OCI-LY7 (cell line): ENCODE data around the gene TNRC6C. TPM values are rescaled to one million over a fixed set of nuclear protein-coding genes. Genes with fewer than 3 reads are reported as not detected.

Experiments used
- BruUV-seq: library from RNA; stranded (reverse); fragments of 400-500 nt; replicated peaks from 2 replicates; lab custom pipeline; 2021; lab: Mats Ljungman, UMichigan
- CTCF ChIA-PET: fragments of 300-600 bp; sonication (Branson Sonifier 250); formaldehyde crosslinking; loops from one replicate; lab custom pipeline; 2022; ENCODE audit warnings: antibody characterized with exemption; ENCODE audit not compliant: unreplicated experiment; lab: Charles Lee
- POLR2A ChIA-PET: fragments of 300-600 bp; sonication (Branson Sonifier 250); formaldehyde crosslinking; loops from one replicate; lab custom pipeline; 2022; ENCODE audit warnings: antibody characterized with exemption; lab: Charles Lee
- DNase-seq: peaks from one replicate; pipeline ENCODE4 v3.0.0-alpha.2; 2015; ENCODE audit warnings: low spot score
- H2AFZ ChIP-seq: fragments of 200-600 bp; sonication (generic), shearing (Covaris generic); 2 replicates; pipeline ENCODE4 v1.6.1; 2014; ENCODE audit warnings: mild to moderate bottlenecking, antibody characterized with exemption, low read length, moderate library complexity
- H3K27ac ChIP-seq: fragments of 200-600 bp; sonication (generic); 2 replicates; pipeline ENCODE4 v1.5.1; 2014; ENCODE audit warnings: mixed run types, low read depth, mild to moderate bottlenecking, moderate library complexity, low read length, inconsistent platforms; ENCODE audit not compliant: poor library complexity, severe bottlenecking
- H3K36me3 ChIP-seq: fragments of 200-600 bp; sonication (generic); 2 replicates; pipeline ENCODE4 v1.6.1; 2014; ENCODE audit warnings: mild to moderate bottlenecking, antibody characterized with exemption, low read length, moderate library complexity, mixed read lengths; ENCODE audit not compliant: insufficient read depth
- H3K4me1 ChIP-seq: fragments of 200-600 bp; sonication (generic); 2 replicates; pipeline ENCODE4 v1.5.1; 2014; ENCODE audit warnings: mild to moderate bottlenecking, low read length; ENCODE audit not compliant: insufficient read depth, poor library complexity, severe bottlenecking
- H3K4me2 ChIP-seq: fragments of 200-600 bp; sonication (generic); 2 replicates; pipeline ENCODE4 v1.6.1; 2014; ENCODE audit warnings: mild to moderate bottlenecking, low read length
- H3K4me3 ChIP-seq: fragments of 200-600 bp; sonication (generic); 2 replicates; pipeline ENCODE4 v1.5.1; 2014; ENCODE audit warnings: mild to moderate bottlenecking, low read depth, low read length; ENCODE audit not compliant: poor library complexity, severe bottlenecking
- H3K79me2 ChIP-seq: fragments of 200-600 bp; sonication (generic); 2 replicates; pipeline ENCODE4 v1.6.1; 2016; ENCODE audit warnings: low read depth, mild to moderate bottlenecking, low read length, moderate library complexity, mixed read lengths; ENCODE audit not compliant: insufficient read depth
- H3K9me2 ChIP-seq: fragments of 200-600 bp; sonication (generic); 2 replicates; pipeline ENCODE4 v1.6.1; 2016; ENCODE audit warnings: mild to moderate bottlenecking, low read length, mixed read lengths; ENCODE audit not compliant: insufficient read depth
- H3K9me3 ChIP-seq: fragments of 200-600 bp; sonication (generic); 2 replicates; pipeline ENCODE4 v1.6.1; 2014; ENCODE audit warnings: mild to moderate bottlenecking, mixed run types, low read length, mixed read lengths
- H4K20me1 ChIP-seq: fragments of 200-600 bp; sonication (generic); 2 replicates; pipeline ENCODE4 v1.6.1; 2014; ENCODE audit warnings: mild to moderate bottlenecking, antibody characterized with exemption, low read length, moderate library complexity, mixed read lengths; ENCODE audit not compliant: insufficient read depth
- EZH2phosphoT487 ChIP-seq: fragments of 200-600 bp; sonication (generic); IDR thresholded peaks from 2 replicates; pipeline ENCODE4 v1.6.1; 2018; ENCODE audit warnings: low read depth, borderline replicate concordance, mild to moderate bottlenecking, mixed run types, antibody characterized with exemption, low read length, moderate library complexity, mixed read lengths
- intact Hi-C: fragments of 100-400 bp; cut with micrococcal nuclease; formaldehyde crosslinking; loops from one replicate; pipeline ENCODE4 v1.10.0; 2022; ENCODE audit not compliant: unreplicated experiment
- total RNA-seq, 2 experiments: library from RNA; depleted of rRNA in 1 of 2; stranded (reverse); fragments of >200 nt in 1 of 2; shearing (Covaris generic) in 1 of 2; gene quantifications; 2 replicates each; pipeline ENCODE4 v1.2.3, GENCODE V29; 2014 to 2022
- TF ChIP-seq, protein P1 (sequence below): fragments of 200-600 bp; sonication (generic); conservative IDR thresholded peaks from 2 replicates; pipeline ENCODE4 v1.5.1; 2014; ENCODE audit warnings: mild to moderate bottlenecking, antibody characterized with exemption, low read length, moderate library complexity, mixed read lengths

The TNRC6C gene
- total RNA-seq, 2 experiments from 2014 or later = 8.5 to 25.2 TPM

GRCh38 chr17:77941004-77941403 lies 17.5 kb upstream of the TNRC6C start:
- ChIA-PET CTCF (no interaction called here), POLR2A (no interaction called here)
- Histone ChIP-seq H3K4me1 (no peaks in the 10 kb centered on the region), H3K9me2 (no peaks in the 10 kb centered on the region), H4K20me1 (no peaks in the 10 kb centered on the region), H3K36me3 (no peaks in the 10 kb centered on the region), H3K9me3 (no peaks in the 10 kb centered on the region), H3K79me2 (no peaks in the 10 kb centered on the region), H2AFZ (no peak overlapping the region), H3K4me2 (no peak overlapping the region), H3K4me3 (no peak overlapping the region), H3K27ac (no peak overlapping the region)
- intact Hi-C loops = no loop called here
- DNase-seq = no peak
- no TSS peak for BruUV-seq
- TF ChIP-seq EZH2phosphoT487 = no peak

GRCh38 chr17:77942112-77942988 lies 16.2 kb upstream of the TNRC6C start:
- intact Hi-C loops = no loop called here
- Histone ChIP-seq H3K79me2 (no peaks in the 10 kb centered on the region), H3K9me3 (no peaks in the 10 kb centered on the region), H3K36me3 (no peaks in the 10 kb centered on the region), H3K4me3 (no peak overlapping the region), H3K4me2 (no peak overlapping the region), H2AFZ (no peak overlapping the region), H3K4me1 (no peaks in the 10 kb centered on the region), H3K27ac (no peak overlapping the region), H3K9me2 (no peaks in the 10 kb centered on the region), H4K20me1 (no peaks in the 10 kb centered on the region)
- ChIA-PET CTCF (no interaction called here), POLR2A (interaction anchor here (0.6 kb wide), 1 partner anchor 156 kb away, joined by 3 read pairs; no protein-coding TSS in a partner anchor)
- BruUV-seq = no TSS peak
- no peak for DNase-seq
- TF ChIP-seq, protein P1, sequence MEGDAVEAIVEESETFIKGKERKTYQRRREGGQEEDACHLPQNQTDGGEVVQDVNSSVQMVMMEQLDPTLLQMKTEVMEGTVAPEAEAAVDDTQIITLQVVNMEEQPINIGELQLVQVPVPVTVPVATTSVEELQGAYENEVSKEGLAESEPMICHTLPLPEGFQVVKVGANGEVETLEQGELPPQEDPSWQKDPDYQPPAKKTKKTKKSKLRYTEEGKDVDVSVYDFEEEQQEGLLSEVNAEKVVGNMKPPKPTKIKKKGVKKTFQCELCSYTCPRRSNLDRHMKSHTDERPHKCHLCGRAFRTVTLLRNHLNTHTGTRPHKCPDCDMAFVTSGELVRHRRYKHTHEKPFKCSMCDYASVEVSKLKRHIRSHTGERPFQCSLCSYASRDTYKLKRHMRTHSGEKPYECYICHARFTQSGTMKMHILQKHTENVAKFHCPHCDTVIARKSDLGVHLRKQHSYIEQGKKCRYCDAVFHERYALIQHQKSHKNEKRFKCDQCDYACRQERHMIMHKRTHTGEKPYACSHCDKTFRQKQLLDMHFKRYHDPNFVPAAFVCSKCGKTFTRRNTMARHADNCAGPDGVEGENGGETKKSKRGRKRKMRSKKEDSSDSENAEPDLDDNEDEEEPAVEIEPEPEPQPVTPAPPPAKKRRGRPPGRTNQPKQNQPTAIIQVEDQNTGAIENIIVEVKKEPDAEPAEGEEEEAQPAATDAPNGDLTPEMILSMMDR = no peak
- no peak for TF ChIP-seq EZH2phosphoT487

DNA sequence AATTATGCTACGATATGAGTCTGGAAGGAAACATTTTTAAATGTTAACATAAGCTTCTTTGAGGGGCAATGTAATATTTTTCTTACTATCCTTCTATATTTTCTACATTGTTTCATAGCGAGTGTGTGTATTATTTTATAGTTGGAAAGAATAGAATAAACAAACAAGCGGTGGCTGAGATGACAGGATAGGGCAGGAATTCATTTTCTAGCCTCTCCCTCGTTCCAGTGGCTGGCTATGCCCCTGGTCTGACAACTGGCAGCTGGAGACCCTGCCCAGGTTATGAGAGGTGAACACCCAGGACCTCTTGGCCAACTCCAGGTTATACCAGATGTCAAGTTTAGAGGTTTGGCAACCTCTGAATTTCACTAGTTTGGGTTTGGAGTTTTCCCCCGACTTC lies 14.5 kb upstream of the TNRC6C start:
- Histone ChIP-seq H3K9me3 (no peaks in the 10 kb centered on the region), H3K4me2 (no peak overlapping the region), H3K27ac (no peak overlapping the region), H3K79me2 (no peaks in the 10 kb centered on the region), H3K36me3 (no peaks in the 10 kb centered on the region), H3K9me2 (no peaks in the 10 kb centered on the region), H3K4me1 (no peaks in the 10 kb centered on the region), H2AFZ (no peak overlapping the region), H3K4me3 (no peak overlapping the region), H4K20me1 (no peaks in the 10 kb centered on the region)
- intact Hi-C loops = no loop called here
- ChIA-PET CTCF (no interaction called here), POLR2A (no interaction called here)
- no TSS peak for BruUV-seq
- TF ChIP-seq, protein P1 = no peak
- TF ChIP-seq EZH2phosphoT487 = no peak
- no peak for DNase-seq
